ENCODE data around the gene NOC3L.

The NOC3L gene

DNA sequence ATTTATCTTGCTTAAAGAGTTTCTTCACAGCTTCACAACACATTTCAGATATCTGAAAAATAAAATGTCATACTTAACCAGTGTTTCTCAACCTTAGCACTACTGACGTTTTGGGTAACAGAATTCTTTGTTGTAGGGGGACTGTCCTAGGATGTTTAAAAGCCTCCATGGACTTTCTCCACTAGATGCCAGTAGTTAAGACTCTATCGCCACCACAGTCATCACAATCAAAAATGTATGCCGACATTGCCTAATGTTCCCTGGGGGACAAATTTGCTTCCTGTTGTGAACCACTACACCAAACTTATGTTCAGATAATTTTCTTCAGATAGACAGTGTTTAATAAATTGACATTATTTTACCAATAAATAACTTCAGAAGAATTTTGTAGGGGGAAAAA, 13.4 kb downstream of the NOC3L start:
- no peaks in the 10 kb centered on the region for H3K27me3 Mint-ChIP-seq
- H3K4me3 Mint-ChIP-seq = no peak overlapping the region
- H3K36me3 Mint-ChIP-seq (ENCODE audit: low read depth) = peaks cover 54% of the 10 kb centered on the region
- intact Hi-C loops (cut with micrococcal nuclease) = no loop called here
- H3K9me3 Mint-ChIP-seq = no peaks in the 10 kb centered on the region
- H3K4me1 Mint-ChIP-seq (ENCODE audit: low read depth) = peaks cover 4% of the 10 kb centered on the region
- no peak overlapping the region for H3K27ac Mint-ChIP-seq

DNA sequence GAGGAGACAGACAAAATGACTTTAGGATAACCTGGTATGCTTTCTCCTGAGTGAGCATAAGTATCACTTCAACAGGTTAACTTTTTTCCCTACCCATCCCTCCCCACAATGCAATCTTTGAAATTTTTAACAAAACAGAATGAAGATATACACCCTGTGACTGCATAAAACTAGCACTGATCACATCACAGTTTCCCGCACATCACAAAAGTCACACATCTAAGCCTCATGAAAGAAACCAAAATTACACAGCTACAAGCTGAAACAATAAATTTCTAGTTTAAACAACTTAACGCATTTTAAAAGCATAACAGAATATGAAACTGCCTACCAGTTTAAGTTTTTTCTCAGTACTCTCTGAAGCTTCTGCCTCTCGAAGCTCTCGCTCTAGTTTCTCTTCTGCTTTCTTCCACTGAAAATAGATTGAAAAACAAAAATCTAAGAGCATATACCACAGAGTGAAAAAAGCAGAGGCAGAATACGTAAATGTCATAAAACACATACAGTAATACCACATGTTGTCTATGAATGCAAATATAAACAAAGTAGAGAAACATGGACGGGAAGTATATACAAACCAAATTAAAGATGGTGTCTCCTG, 18.1 kb downstream of the NOC3L start:
- intact Hi-C loops (cut with micrococcal nuclease) = no loop called here
- Mint-ChIP-seq H3K36me3 (ENCODE audit: low read depth) (peaks cover 50% of the 10 kb centered on the region), H3K4me3 (no peak overlapping the region), H3K27ac (no peak overlapping the region), H3K27me3 (no peaks in the 10 kb centered on the region), H3K9me3 (no peaks in the 10 kb centered on the region), H3K4me1 (ENCODE audit: low read depth) (peaks cover 4% of the 10 kb centered on the region)

DNA sequence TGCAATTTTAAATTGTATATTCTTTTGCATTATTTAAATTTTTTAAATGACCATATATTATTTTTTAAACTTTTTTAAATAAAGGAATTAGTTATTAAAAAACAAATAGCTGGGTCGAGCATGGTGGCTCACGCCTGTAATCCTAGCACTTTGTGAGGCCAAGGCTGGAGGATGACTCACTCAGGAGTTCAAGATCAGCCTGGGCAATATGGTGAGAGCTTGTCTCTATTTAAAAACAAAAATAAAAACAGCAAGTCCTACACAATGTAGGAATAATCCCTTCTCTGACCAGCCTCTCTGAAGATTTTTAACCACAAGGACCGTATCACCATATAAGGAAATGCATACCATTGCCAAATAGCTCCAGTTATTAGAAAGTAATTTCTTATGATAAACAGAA, 19.6 kb downstream of the NOC3L start:
- peaks cover 4% of the 10 kb centered on the region for H3K4me1 Mint-ChIP-seq (ENCODE audit: low read depth)
- no peaks in the 10 kb centered on the region for H3K9me3 Mint-ChIP-seq
- peaks cover 64% of the 10 kb centered on the region for H3K36me3 Mint-ChIP-seq (ENCODE audit: low read depth)
- intact Hi-C loops (cut with micrococcal nuclease) = no loop called here
- H3K4me3 Mint-ChIP-seq = no peak overlapping the region
- H3K27ac Mint-ChIP-seq = no peak overlapping the region
- no peaks in the 10 kb centered on the region for H3K27me3 Mint-ChIP-seq

DNA sequence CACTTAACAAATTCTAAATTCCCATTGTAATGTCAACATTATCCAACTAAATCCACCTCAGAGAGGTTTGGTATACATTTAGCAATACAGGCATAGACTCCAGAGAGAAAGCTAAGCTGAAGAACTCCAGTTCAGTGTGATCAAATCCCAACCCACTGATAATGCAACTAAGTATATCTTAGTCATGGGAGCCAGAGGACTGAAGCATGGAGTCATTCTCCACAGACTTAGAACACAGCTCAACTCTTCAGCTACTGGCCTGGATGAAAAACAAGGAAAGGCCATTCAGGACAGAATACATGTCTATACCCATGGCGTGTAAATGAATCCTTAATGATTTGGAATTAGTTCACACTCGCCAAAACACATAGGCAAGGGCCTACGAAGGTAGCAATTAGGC, 27.9 kb downstream of the NOC3L start:
- intact Hi-C loops (cut with micrococcal nuclease) = no loop called here
- H3K36me3 Mint-ChIP-seq (ENCODE audit: low read depth) = peaks cover 78% of the 10 kb centered on the region
- H3K27ac Mint-ChIP-seq = no peak overlapping the region
- no peaks in the 10 kb centered on the region for H3K9me3 Mint-ChIP-seq
- H3K27me3 Mint-ChIP-seq = no peaks in the 10 kb centered on the region
- no peaks in the 10 kb centered on the region for H3K4me1 Mint-ChIP-seq (ENCODE audit: low read depth)
- H3K4me3 Mint-ChIP-seq = no peak overlapping the region

DNA sequence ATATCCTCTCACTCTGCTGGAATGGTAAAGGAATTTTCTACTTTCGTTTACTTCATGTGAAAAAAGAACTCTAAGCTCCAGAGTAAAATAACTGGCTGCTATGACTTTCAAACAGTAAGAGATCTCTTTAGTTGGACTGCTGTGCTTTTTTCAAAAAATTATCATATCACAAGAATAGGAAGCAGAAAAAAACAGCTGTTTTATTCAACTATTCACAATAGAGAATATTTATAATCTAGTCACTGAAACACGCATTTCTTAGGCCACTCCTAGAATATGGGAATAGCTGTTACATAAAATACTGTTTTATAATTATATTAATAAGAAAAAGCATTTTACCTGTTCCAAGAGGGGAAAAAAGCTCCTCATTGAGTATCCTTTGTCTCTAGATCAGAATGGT, 29.7 kb downstream of the NOC3L start:
- intact Hi-C loops (cut with micrococcal nuclease) = no loop called here
- Mint-ChIP-seq H3K36me3 (ENCODE audit: low read depth) (peaks cover 73% of the 10 kb centered on the region), H3K4me1 (ENCODE audit: low read depth) (no peaks in the 10 kb centered on the region), H3K9me3 (no peaks in the 10 kb centered on the region), H3K27me3 (no peaks in the 10 kb centered on the region), H3K27ac (no peak overlapping the region), H3K4me3 (no peak overlapping the region)

DNA sequence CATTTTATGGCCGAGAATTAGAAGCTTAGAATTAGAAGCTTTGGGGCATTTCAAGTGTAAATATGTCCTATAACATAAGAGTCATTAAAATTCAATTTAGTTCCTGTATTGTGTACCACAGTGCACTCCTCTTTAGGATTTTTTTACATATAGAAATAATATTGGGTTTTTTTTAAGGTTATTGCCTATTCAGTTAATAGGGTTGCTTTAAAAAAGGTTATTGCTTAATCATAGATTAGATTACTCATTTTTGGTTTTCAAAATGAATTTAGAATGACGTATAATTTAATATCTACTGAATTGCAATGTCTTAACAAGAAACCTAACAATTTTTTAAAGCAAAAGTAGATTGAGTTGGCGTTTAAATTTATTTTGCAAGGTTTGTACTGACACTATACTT, 34.1 kb downstream of the NOC3L start:
- no peaks in the 10 kb centered on the region for H3K4me1 Mint-ChIP-seq (ENCODE audit: low read depth)
- no peak overlapping the region for H3K4me3 Mint-ChIP-seq
- H3K27me3 Mint-ChIP-seq = no peaks in the 10 kb centered on the region
- H3K27ac Mint-ChIP-seq = no peak overlapping the region
- H3K36me3 Mint-ChIP-seq (ENCODE audit: low read depth) = peaks cover 48% of the 10 kb centered on the region
- intact Hi-C loops (cut with micrococcal nuclease) = no loop called here
- H3K9me3 Mint-ChIP-seq = no peaks in the 10 kb centered on the region

DNA sequence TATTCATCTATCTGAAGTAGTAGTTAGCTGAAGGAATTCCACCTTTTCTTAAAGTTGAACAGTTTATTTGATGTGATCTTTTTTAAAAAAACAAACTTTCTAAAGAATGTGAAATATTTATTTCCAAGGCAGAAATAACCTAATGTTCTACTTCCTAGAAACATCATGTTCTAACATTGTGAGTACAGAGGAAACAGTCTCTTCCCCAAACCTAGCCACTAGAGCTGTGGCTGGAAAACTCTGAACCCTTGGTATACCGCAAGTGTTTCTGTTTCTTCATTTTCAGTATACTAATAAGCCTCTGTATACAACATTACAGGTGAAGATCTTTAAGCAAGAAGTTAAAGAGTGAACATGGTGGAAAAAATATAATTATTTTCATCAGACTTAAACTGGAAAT, 35.1 kb downstream of the NOC3L start:
- Mint-ChIP-seq H3K36me3 (ENCODE audit: low read depth) (peaks cover 48% of the 10 kb centered on the region), H3K27me3 (no peaks in the 10 kb centered on the region), H3K4me1 (ENCODE audit: low read depth) (no peaks in the 10 kb centered on the region), H3K9me3 (no peaks in the 10 kb centered on the region), H3K27ac (no peak overlapping the region), H3K4me3 (no peak overlapping the region)
- intact Hi-C loops (cut with micrococcal nuclease) = no loop called here

DNA sequence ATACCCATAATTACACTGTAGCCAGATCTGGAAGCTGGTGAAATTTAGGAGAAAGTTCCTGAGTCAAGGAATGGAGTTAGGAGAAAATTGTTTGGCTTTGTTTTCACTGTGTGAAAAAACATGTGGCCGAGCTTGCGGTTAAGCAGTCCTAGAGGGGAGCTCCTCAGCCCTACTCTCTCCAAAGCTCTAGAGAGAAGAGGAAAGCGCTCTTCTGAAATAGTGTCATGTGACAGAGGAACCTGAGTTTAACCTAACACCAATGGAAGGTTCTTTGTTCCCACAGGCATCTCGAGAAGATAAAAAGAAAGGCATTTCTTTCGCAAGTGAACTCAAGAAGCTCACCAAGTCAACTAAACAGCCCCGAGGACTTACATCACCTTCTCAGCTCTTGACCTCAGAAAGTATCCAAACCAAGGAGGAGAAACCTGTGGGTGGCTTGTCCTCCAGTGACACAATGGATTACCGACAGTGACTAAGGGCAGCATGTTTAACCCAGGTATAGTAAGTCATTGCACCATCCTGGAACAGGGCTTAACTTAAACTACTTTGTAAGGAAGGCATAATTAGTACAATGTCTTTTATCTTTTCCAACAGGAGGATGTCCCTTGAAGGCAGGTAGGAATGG, 38.0 kb downstream of the NOC3L start:
- Mint-ChIP-seq H3K27ac (no peak overlapping the region), H3K9me3 (no peaks in the 10 kb centered on the region), H3K36me3 (ENCODE audit: low read depth) (peaks cover 44% of the 10 kb centered on the region), H3K4me3 (no peak overlapping the region), H3K4me1 (ENCODE audit: low read depth) (no peaks in the 10 kb centered on the region), H3K27me3 (no peaks in the 10 kb centered on the region)
- intact Hi-C loops (cut with micrococcal nuclease) = no loop called here

DNA sequence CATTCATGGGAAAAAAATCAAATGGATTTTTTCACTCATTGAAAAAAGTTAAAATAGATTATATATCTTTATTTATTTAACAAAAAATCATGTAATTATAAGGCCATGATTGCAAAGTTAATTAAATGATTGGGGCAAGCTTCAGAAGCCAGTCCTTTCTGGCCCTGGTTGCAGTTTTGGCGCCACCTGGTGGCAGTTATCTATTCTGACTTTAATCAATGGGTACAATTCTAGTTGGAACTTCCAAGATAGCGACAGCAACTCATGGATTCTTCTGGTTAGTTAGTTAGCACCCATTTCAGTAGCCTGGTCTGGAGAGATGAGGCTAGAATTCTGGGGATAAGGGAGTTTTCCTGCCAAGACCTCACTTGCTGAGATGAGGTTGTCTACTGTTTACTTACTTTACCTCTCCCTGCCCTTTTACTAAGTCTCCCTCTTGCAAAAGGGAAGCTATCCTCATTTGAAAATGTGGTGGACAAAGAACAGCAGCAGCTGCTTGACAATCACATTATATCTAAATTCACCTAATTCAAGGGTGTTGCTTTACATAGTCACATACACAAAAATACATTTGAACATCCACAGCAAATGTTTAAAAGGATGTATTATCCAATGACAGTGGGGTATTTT, 42.3 kb downstream of the NOC3L start:
- intact Hi-C loops (cut with micrococcal nuclease) = loop anchor here (1.0 kb wide), 1 partner anchor 499 kb away; no protein-coding TSS in a partner anchor
- Mint-ChIP-seq H3K4me3 (no peak overlapping the region), H3K36me3 (ENCODE audit: low read depth) (peaks cover 21% of the 10 kb centered on the region)

DNA sequence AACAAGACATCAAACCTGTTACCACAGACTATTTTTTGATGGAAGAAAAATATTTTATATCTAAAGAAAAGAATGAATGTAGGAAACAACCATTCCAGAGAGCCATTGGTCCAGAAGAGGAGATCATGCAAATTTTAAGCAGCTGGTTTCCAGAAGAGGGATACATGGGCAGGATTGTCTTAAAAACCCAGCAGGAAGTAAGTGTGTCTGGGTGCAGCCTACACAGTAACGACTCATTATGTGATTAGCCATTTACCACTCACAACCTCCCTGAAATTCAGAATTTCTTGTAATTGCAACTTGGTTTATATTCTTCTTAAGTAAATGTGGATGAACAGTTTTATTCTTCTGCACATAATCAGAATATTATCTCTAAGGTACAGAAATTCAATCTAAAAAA, 46.2 kb downstream of the NOC3L start:
- Mint-ChIP-seq H3K4me1 (ENCODE audit: low read depth) (no peaks in the 10 kb centered on the region), H3K36me3 (ENCODE audit: low read depth) (peaks cover 5% of the 10 kb centered on the region), H3K27ac (no peak overlapping the region), H3K9me3 (no peaks in the 10 kb centered on the region), H3K27me3 (peaks cover 1% of the 10 kb centered on the region), H3K4me3 (no peak overlapping the region)
- intact Hi-C loops (cut with micrococcal nuclease) = no loop called here

More for the DNA sequence above, 42.3 kb downstream of the NOC3L start:
- Mint-ChIP-seq H3K27me3 (no peaks in the 10 kb centered on the region), H3K27ac (no peak overlapping the region), H3K9me3 (no peaks in the 10 kb centered on the region), H3K4me1 (ENCODE audit: low read depth) (no peaks in the 10 kb centered on the region)

DNA sequence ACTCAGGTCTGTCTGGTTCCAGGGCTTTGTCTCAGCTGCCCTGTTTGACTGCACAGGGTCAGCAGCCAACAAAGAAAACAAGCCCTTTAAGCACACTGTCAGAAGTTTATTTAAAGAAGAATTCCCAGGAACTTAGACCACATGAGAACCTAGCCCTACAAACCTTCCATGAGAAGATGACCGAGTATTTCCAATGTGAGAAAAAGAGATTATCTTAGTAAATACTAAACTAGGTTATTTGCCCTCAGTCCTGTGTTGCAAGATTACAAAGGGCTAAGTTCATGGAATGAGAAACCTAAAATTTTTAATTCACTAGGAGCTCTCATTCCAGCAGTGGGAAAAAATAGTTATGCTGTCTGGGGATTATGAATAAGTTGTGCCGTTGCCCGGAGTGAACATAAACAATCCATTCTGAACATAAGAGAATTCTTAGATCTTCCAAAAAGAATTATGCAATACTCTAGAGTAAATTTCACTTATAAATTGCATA, 46.7 kb downstream of the NOC3L start:
- intact Hi-C loops (cut with micrococcal nuclease) = no loop called here
- no peaks in the 10 kb centered on the region for H3K4me1 Mint-ChIP-seq (ENCODE audit: low read depth)
- no peak overlapping the region for H3K4me3 Mint-ChIP-seq
- peaks cover 1% of the 10 kb centered on the region for H3K27me3 Mint-ChIP-seq
- H3K9me3 Mint-ChIP-seq = no peaks in the 10 kb centered on the region
- H3K27ac Mint-ChIP-seq = no peak overlapping the region
- no peaks in the 10 kb centered on the region for H3K36me3 Mint-ChIP-seq (ENCODE audit: low read depth)

DNA sequence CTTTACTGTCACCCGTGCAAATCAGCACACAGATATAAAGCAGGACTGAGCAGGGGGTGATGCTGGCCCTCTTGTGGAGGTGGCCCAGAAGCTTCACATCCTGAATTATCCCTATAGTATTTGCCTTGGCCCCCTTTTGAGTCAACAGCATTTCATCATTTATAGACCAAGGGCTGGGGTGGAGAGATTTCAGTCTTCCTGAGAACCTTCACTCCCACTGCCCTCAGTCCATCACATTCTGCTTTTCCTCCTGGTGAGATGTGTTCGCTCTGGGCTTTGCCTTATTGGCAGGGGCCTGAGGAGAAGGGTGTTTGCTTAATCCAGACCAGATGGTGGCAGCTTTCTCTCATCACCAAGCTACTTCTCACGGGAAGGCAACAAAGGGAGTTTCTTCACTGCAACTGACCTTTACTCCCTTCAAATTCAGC, 47.7 kb downstream of the NOC3L start:
- Mint-ChIP-seq H3K9me3 (no peaks in the 10 kb centered on the region), H3K27ac (no peak overlapping the region), H3K4me3 (no peak overlapping the region), H3K4me1 (ENCODE audit: low read depth) (no peaks in the 10 kb centered on the region), H3K36me3 (ENCODE audit: low read depth) (no peaks in the 10 kb centered on the region), H3K27me3 (peaks cover 4% of the 10 kb centered on the region)
- intact Hi-C loops (cut with micrococcal nuclease) = no loop called here

DNA sequence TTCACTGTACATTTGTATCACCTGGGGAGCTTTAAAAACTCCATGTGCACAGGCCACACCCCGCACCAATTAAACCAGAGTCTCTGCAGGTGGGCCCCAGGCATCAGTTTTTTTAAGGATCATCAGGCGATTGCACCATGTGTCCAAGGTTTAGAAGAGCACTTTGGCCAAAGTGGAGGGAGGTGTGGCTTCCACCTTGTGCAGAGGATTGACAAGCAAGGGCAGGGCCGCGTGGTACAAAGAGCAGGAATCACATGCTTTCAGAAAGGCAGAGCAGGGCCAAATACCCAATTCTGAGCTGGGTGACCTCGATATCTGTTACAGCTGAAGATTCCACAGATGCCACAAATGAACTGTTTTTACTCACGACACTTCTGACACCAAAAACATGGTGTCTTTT, 52.4 kb downstream of the NOC3L start:
- intact Hi-C loops (cut with micrococcal nuclease) = no loop called here
- H3K27ac Mint-ChIP-seq = no peak overlapping the region
- no peak overlapping the region for H3K4me3 Mint-ChIP-seq

DNA sequence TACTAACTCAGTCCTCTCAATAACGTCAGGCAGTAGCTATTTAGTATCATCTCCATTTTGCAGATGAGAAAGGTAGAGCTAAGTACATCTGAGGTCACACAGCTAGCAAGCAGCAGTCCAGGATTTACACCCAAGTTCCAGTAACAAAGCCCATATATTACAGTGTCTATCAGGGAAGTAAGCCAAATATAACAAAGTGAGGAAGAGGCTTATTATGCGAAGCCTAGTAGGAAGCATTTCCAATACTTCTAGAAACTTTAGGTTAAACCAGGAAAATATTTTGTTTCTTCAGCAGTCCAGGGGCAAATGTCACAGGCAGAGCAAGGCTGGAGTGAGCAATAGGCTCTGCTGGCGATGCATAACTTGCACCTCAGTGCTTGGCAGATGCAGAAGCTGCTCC, 53.9 kb downstream of the NOC3L start:
- Mint-ChIP-seq H3K4me3 (no peak overlapping the region), H3K9me3 (no peaks in the 10 kb centered on the region), H3K36me3 (ENCODE audit: low read depth) (no peaks in the 10 kb centered on the region), H3K27me3 (peaks cover 25% of the 10 kb centered on the region), H3K27ac (no peak overlapping the region), H3K4me1 (ENCODE audit: low read depth) (no peaks in the 10 kb centered on the region)
- intact Hi-C loops (cut with micrococcal nuclease) = no loop called here

More for the DNA sequence above, 52.4 kb downstream of the NOC3L start:
- Mint-ChIP-seq H3K9me3 (no peaks in the 10 kb centered on the region), H3K36me3 (ENCODE audit: low read depth) (no peaks in the 10 kb centered on the region), H3K4me1 (ENCODE audit: low read depth) (no peaks in the 10 kb centered on the region), H3K27me3 (peaks cover 18% of the 10 kb centered on the region)
